ENCODE results near the gene ELAVL1. TPM values are rescaled to one million over a fixed set of nuclear protein-coding genes. Genes with fewer than 3 reads are reported as not detected.

The ELAVL1 gene
- total RNA-seq, 1 experiment from 2014 or later: 74.6 TPM

GRCh38 chr19:7977723-7978040 is 27.8 kb downstream of the ELAVL1 start:
- H3K4me3 ChIP-seq: no peak overlapping the region
- no peaks in the 10 kb centered on the region for H3K27me3 ChIP-seq (replicated peaks)
- H3K4me1 ChIP-seq (replicated peaks): no peaks in the 10 kb centered on the region
- no peak for DNase-seq (ENCODE audit: low read depth in 1 of 2, low spot score in 2 of 2)
- H3K27ac ChIP-seq: no peak overlapping the region
- no peaks in the 10 kb centered on the region for H3K9me3 ChIP-seq (replicated peaks)
- H3K36me3 ChIP-seq: peaks cover 87% of the 10 kb centered on the region

- no peak for DNase-seq (ENCODE audit: low read depth in 1 of 2, low spot score in 2 of 2)
- no peaks in the 10 kb centered on the region for H3K9me3 ChIP-seq (replicated peaks)
- no peaks in the 10 kb centered on the region for H3K27me3 ChIP-seq (replicated peaks)
- H3K4me1 ChIP-seq (replicated peaks): no peaks in the 10 kb centered on the region
- no peak overlapping the region for H3K4me3 ChIP-seq
- peaks cover 86% of the 10 kb centered on the region for H3K36me3 ChIP-seq
- no peak overlapping the region for H3K27ac ChIP-seq
Observed at GRCh38 chr19:7977021-7977722, 28.3 kb downstream of the ELAVL1 start.

DNA sequence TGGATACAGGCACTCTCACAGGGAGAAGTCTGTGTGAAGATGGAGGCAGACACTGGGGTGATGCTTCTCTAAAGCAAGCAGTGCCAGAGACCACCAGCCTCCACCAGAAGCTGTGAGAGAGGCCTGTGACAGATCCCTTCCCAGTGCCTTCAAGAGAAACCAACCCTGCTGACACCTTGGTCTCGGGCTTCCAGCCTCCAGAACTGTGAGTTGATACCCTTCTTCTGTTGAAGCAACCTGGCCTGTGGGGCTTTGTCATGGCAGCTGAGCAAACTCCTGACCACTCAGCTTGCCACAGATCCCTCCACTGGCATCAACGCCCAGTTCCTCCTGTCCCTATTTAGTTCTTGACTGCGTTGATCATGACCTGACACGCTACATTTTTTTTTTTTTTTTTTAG is 29.0 kb downstream of the ELAVL1 start:
- no peaks in the 10 kb centered on the region for H3K27me3 ChIP-seq (replicated peaks)
- no peak overlapping the region for H3K27ac ChIP-seq
- H3K9me3 ChIP-seq (replicated peaks): no peaks in the 10 kb centered on the region
- no peak overlapping the region for H3K4me3 ChIP-seq
- DNase-seq (ENCODE audit: low read depth in 1 of 2, low spot score in 2 of 2): no peak
- no peaks in the 10 kb centered on the region for H3K4me1 ChIP-seq (replicated peaks)
- H3K36me3 ChIP-seq: peaks cover 87% of the 10 kb centered on the region

DNA sequence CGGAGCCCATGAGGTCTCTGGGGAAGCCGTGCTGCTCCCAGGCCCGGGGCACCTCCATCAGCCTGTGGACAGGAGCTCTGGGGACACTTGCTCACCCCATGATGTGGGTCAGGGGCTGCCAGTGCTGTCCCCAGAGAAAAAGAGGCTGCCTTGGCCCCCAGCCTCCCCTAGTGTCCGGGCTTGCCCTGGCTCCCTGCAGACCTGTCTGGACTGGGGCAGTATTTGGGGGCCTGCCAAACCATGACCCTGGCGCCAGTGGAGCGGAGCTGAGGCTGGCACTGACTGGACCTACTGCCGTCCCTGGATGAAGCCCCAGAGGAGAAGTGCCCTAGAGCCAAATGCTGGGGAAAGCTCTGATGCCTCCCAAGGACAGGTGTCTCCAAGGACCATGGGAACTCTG is 30.4 kb downstream of the ELAVL1 start:
- Histone ChIP-seq H3K27me3 (replicated peaks) (no peaks in the 10 kb centered on the region), H3K4me3 (no peak overlapping the region), H3K36me3 (peaks cover 92% of the 10 kb centered on the region), H3K9me3 (replicated peaks) (no peaks in the 10 kb centered on the region), H3K4me1 (replicated peaks) (no peaks in the 10 kb centered on the region), H3K27ac (no peak overlapping the region)
- no peak for DNase-seq (ENCODE audit: low read depth in 1 of 2, low spot score in 2 of 2)

DNA sequence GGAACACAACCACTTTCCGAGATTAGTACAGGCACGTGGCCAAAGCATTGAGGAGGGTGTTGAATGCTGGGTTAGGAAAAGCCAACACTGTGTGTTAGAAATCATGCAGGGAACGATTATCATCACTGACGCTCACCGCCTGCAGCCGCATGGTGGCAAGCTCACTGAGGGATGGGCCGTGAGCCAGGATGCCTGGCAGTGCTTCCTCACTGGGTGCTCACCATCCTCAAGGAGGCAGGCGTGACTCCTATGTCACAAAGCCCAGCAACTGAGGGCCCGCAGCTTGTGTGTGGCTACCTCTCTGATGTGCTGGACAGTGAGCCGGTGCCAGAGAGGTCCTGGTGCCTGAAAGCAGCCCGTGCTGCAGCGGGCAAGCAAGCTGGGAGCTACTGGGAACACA is 31.6 kb downstream of the ELAVL1 start:
- no peaks in the 10 kb centered on the region for H3K9me3 ChIP-seq (replicated peaks)
- DNase-seq (ENCODE audit: low read depth in 1 of 2, low spot score in 2 of 2): no peak
- no peak overlapping the region for H3K4me3 ChIP-seq
- peaks cover 89% of the 10 kb centered on the region for H3K36me3 ChIP-seq
- H3K27me3 ChIP-seq (replicated peaks): no peaks in the 10 kb centered on the region
- no peak overlapping the region for H3K27ac ChIP-seq
- H3K4me1 ChIP-seq (replicated peaks): no peaks in the 10 kb centered on the region

GRCh38 chr19:7971553-7972520 is 33.6 kb downstream of the ELAVL1 start:
- Histone ChIP-seq H3K36me3 (peaks cover 89% of the 10 kb centered on the region), H3K27ac (no peak overlapping the region), H3K4me1 (replicated peaks) (no peaks in the 10 kb centered on the region), H3K9me3 (replicated peaks) (no peaks in the 10 kb centered on the region), H3K4me3 (no peak overlapping the region), H3K27me3 (replicated peaks) (no peaks in the 10 kb centered on the region)
- no peak for DNase-seq (ENCODE audit: low read depth in 1 of 2, low spot score in 2 of 2)

DNA sequence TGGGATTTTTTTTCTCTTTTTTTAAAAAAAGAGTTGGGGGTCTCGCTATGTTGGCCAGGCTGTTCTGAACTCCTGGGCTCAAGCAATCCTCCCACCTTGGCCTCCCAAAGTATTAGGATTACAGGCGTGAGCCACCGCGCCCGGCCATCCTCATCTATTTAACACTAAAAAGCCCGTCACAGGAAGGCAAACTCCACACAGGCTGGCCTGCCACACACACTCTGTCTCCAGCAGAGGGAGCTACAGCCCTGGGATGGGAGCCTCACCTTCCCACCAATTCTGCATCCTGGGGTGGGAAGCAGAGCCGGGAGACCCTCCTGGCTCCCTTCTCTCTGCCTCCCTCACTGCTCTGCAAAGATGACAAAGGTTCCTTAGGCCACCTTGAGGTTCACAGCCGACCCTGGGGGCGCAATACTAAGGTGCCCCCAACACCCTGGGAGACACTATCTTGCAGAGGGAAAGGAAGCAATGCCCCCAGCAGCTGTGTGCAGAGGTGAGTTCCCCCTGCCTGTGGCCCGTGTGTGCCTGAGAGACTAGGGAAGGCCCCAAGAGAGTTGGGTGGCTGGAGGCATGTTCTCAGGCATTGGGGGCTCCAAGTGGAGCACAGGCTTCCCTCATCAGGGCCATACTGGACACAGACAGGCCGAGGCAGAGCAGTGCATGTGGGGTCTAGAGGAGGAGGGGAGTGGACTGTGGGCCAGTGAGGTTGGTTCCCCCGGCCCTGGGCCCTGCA is 34.6 kb downstream of the ELAVL1 start:
- Histone ChIP-seq H3K27me3 (replicated peaks) (no peaks in the 10 kb centered on the region), H3K4me1 (replicated peaks) (no peaks in the 10 kb centered on the region), H3K36me3 (peaks cover 95% of the 10 kb centered on the region), H3K27ac (no peak overlapping the region), H3K9me3 (replicated peaks) (no peaks in the 10 kb centered on the region), H3K4me3 (no peak overlapping the region)
- peak; percentile 21 to 63 for DNase-seq (ENCODE audit: low read depth in 1 of 2, low spot score in 2 of 2)

DNA sequence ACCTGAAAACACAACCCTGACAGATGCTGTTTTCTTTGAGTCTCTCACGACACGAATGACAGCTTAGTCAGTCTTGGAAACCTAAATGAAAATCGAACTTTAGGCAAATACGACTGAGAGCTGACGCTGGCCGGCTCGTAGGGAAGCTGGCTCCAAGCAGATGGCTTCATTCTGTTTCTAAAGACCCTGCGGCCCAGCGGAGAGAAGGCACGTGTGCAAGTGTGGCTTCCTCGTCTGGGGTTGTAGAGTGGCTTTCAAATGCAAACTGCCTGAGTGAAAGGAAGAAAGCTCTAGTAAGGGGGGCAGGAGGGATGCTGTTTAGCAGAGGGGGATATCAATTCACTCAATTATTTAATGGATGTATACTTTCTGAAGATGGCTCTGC is 35.9 kb downstream of the ELAVL1 start:
- H3K4me3 ChIP-seq: no peak overlapping the region
- no peaks in the 10 kb centered on the region for H3K27me3 ChIP-seq (replicated peaks)
- DNase-seq (ENCODE audit: low read depth in 1 of 2, low spot score in 2 of 2): no peak
- peaks cover 96% of the 10 kb centered on the region for H3K36me3 ChIP-seq
- no peaks in the 10 kb centered on the region for H3K9me3 ChIP-seq (replicated peaks)
- no peak overlapping the region for H3K27ac ChIP-seq
- H3K4me1 ChIP-seq (replicated peaks): no peaks in the 10 kb centered on the region

DNA sequence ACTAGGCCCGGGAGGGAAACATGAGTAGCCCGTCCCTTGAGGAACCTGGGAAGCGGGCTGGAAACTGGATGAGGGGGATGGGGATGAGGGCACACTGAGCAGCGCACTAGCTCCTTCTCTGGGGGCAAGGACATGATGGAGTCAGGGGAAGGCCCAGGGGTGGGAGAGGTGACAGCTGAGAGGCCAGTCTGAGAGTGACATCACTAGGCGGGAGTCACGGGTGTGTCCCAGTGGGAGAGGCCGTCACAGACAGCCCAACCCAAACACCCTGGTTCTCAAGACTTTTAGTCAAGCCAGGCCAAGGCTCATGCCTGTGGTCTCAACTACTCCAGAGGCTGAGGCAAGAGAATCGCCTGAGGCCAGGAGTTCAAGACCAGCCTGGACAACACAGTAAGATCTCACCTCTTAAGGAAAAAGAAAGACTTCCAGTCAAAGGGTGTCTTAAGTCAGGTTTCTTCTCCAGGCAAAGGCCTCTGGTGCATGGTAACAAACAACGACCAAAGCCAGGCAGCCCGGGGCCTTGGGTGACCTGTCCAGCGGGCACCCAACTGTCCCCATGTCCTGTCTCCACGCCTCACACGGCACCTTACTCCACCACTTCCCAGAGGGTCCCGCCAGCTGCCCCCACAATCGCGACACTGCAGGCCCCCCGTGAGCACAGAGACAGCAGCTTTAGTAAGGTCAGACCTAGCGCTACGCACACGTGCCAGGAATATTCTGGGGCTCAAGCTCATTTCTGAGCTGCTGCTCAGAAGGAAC is 36.5 kb downstream of the ELAVL1 start:
- H3K36me3 ChIP-seq: peaks cover 96% of the 10 kb centered on the region
- H3K27me3 ChIP-seq (replicated peaks): no peaks in the 10 kb centered on the region
- H3K4me3 ChIP-seq: no peak overlapping the region
- H3K9me3 ChIP-seq (replicated peaks): no peaks in the 10 kb centered on the region
- no peaks in the 10 kb centered on the region for H3K4me1 ChIP-seq (replicated peaks)
- H3K27ac ChIP-seq: no peak overlapping the region
- no peak for DNase-seq (ENCODE audit: low read depth in 1 of 2, low spot score in 2 of 2)

DNA sequence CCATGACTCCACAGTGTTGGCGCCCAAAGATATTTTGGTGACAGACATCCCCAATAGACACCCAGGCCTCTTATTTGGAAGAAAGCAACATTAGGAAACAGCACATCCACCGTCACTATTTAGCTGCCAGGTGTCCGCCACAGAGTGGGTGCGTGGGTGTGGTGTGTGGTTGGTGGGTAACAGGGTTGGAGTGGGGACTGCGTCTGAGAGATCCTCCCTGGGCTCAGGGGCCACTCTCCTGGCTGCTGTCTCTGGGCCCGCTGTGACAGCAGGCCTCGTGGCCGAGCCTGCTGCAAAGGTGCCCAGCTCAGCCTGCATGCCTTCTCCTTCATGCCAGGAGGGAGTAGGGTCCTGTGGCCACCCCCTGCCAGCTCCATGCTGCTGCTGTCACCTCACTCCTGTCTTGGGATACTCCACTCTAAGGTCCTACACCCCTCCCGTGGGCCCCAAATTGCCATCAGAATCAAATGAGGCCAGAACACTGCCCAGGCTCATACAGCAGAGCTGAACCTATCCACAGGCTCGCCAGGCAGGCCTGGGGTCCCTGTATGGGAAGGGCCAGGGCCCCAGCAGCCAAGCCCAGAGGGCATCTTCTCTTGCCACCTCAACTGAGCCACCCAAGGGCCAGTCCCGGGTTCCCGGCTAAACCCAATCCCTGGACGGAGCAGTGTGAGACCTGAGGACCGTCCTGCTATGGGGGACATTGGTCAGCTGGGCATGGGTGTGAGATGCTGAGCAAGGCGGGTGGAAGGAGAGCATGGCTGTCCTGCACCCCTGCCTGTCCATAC is 37.2 kb downstream of the ELAVL1 start:
- peaks cover 96% of the 10 kb centered on the region for H3K36me3 ChIP-seq
- DNase-seq (ENCODE audit: low read depth in 1 of 2, low spot score in 2 of 2): no peak
- H3K27me3 ChIP-seq (replicated peaks): no peaks in the 10 kb centered on the region
- no peak overlapping the region for H3K4me3 ChIP-seq
- no peak overlapping the region for H3K27ac ChIP-seq
- no peaks in the 10 kb centered on the region for H3K4me1 ChIP-seq (replicated peaks)
- H3K9me3 ChIP-seq (replicated peaks): no peaks in the 10 kb centered on the region

DNA sequence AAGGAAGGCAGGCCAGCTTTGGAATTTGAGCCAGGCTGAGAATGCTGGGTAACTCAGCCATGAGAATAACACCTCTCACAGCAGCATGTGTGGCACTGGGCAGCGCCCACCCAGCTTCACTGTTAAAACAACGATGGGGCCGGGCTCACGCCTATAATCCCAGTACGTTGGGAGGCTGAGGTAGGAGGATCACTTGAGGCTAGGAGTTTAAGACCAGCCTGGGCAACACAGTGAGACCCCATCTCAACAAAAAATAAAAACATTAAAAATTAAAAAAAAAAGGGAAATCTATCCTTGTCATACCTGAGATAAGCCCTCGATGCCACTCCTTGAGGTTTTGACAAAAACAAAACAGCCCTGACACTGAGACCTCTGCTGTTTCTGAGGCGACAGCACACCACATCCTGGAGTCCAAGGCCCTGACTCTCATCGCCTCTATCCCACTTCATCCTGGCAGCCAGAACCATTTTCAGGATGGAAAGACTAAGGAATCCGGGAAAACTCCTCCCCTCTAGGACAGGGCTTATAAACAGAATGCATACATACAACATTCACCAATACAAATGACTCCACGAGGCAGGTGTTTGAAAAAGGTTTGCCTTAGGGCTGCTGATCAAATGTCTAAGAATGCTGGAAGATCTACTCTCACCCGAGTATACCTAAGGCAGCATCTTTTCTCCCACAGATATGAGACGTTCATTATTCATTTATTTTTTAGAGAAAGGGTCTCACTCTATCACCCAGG is 39.3 kb downstream of the ELAVL1 start:
- H3K4me3 ChIP-seq: no peak overlapping the region
- no peak overlapping the region for H3K27ac ChIP-seq
- DNase-seq (ENCODE audit: low read depth in 1 of 2, low spot score in 2 of 2): no peak
- no peaks in the 10 kb centered on the region for H3K27me3 ChIP-seq (replicated peaks)
- no peaks in the 10 kb centered on the region for H3K9me3 ChIP-seq (replicated peaks)
- no peaks in the 10 kb centered on the region for H3K4me1 ChIP-seq (replicated peaks)
- H3K36me3 ChIP-seq: peaks cover 94% of the 10 kb centered on the region

GRCh38 chr19:7965259-7965841 is 40.1 kb downstream of the ELAVL1 start:
- H3K9me3 ChIP-seq (replicated peaks): no peaks in the 10 kb centered on the region
- H3K4me1 ChIP-seq (replicated peaks): no peaks in the 10 kb centered on the region
- no peak for DNase-seq (ENCODE audit: low read depth in 1 of 2, low spot score in 2 of 2)
- peaks cover 94% of the 10 kb centered on the region for H3K36me3 ChIP-seq
- H3K4me3 ChIP-seq: no peak overlapping the region
- no peak overlapping the region for H3K27ac ChIP-seq
- H3K27me3 ChIP-seq (replicated peaks): no peaks in the 10 kb centered on the region

Data from SJSA1 (cell line).